Ovary (tissue), 9 donors: ENCODE data around the gene MORF4L1. TPM values are rescaled to one million over a fixed set of nuclear protein-coding genes. Genes with fewer than 3 reads are reported as not detected.

Source experiments
- DNase-seq, 5 donors: peaks; one replicate each; pipeline ENCODE4 v3.0.0-alpha.2; 2019 to 2020
- H3K27ac ChIP-seq, 2 donors: fragments of 200-600 bp; one replicate each; pipeline versions ENCODE4 v1.5.1 to v1.8.0; 2019 to 2022
- H3K27me3 ChIP-seq: fragments of 200-600 bp; one replicate; pipeline ENCODE4 v1.8.0; 2022
- H3K36me3 ChIP-seq: fragments of 200-600 bp; sonication (generic); one replicate; pipeline ENCODE4 v1.5.1; 2019
- H3K4me1 ChIP-seq: one replicate; pipeline ENCODE4 v1.8.1; 2013; ENCODE audit warnings: mild to moderate bottlenecking, moderate library complexity; ENCODE audit not compliant: insufficient read depth
- H3K4me3 ChIP-seq: fragments of 200-600 bp; sonication (generic); one replicate; pipeline ENCODE4 v1.5.1; 2017
- H3K9me3 ChIP-seq, 2 donors: fragments of 200-600 bp in 1 of 2; sonication (generic) in 1 of 2; one replicate each; pipeline versions ENCODE4 v1.5.1 to v1.8.1; 2013 to 2019; ENCODE audit warnings: mild to moderate bottlenecking in 1 of 2, moderate library complexity in 1 of 2
- CTCF ChIP-seq, 3 donors: fragments of 450-650 bp in 2 of 3; fragments of 200-600 bp in 1 of 3; IDR thresholded peaks; one replicate each; pipeline versions ENCODE4 v1.5.1 to v1.8.0; 2016 to 2022; ENCODE audit warnings: antibody characterized with exemption in 3 of 3, mild to moderate bottlenecking in 1 of 3
- EP300 ChIP-seq: sonication (generic); formaldehyde crosslinking; IDR thresholded peaks from one replicate; pipeline ENCODE4 v1.6.1; 2017; ENCODE audit warnings: antibody characterized with exemption
- POLR2A ChIP-seq: fragments of 450-650 bp; IDR thresholded peaks from one replicate; pipeline ENCODE4 v1.6.1; 2017; ENCODE audit warnings: antibody characterized with exemption, mild to moderate bottlenecking, moderate library complexity
- WGBS, 3 donors: extraction: QIAGEN DNeasy Blood & Tissue Kit in 1 of 3; methylation state at CpG; one replicate each; pipeline versions ENCODE4 v1.1.5 to v1.1.7; 2013 to 2017; 5-methylcytosine and 5-hydroxymethylcytosine counted together
- intact Hi-C, 4 donors: fragments of 100-400 bp; cut with DNase I; formaldehyde crosslinking; loops; one replicate each; pipeline versions ENCODE4 v1.11.0 to v1.15.1; 2022 to 2023
- polyA plus RNA-seq, 2 donors: library from polyadenylated mRNA; stranded (reverse); fragments of 200-250 nt in 1 of 2; fragments of 350-450 nt in 1 of 2; fragmentation: Illumina TruSeq in 1 of 2; extraction: RNeasy Lipid Tissue Mini Kit (QIAGEN cat#74804) in 1 of 2; gene quantifications; one replicate each; pipeline ENCODE4 v1.2.3, GENCODE V29; 2013 to 2014
- total RNA-seq, 7 donors: library from RNA; depleted of rRNA in 2 of 7; stranded (reverse); fragments of >200 nt in 2 of 7; fragmentation: NEBNext Ultra II Directional in 3 of 7; extraction: Animal tissue kit (Norgen Biotek cat#: 25700) in 3 of 7; gene quantifications; one replicate each; pipeline versions ENCODE4 v1.1.0 to v1.2.4, GENCODE V29; 2016 to 2023
- donor health status: DM: no; HTN: no; CAD: no; lungs with moderate emphysema.
- donor health status: DM: no; HTN: no; CAD: no.
- donor health status: Bipolar disorder and iron deficiency.
- donor health status: DM: yes; HTN: yes; CAD: no.
- donor health status: DM: no; HTN: no; CAD: no.
- donor health status: DM: yes; HTN: yes; CAD: no.

MORF4L1 gene
- total and polyA plus RNA-seq, 9 donors, result 210 to 772 (median 346) TPM

GRCh38 chr15:78932258-78932808 lies 59.6 kb downstream of the MORF4L1 start:
- TF ChIP-seq POLR2A (no peak), EP300 (no peak), CTCF (IDR thresholded peaks at IDR 0.05) (no peak)
- DNase-seq, result no peak
- no peak overlapping the region for H3K4me3 ChIP-seq
- intact Hi-C loops, result no loop called here
- H3K36me3 ChIP-seq, result no peaks in the 10 kb centered on the region
- peaks cover 1% of the 10 kb centered on the region for H3K4me1 ChIP-seq
- WGBS, 3 donors, result 86 to 88% (median 87%) methylated on average over 13 of the region's 13 CpGs
- no peak overlapping the region for H3K27ac ChIP-seq
- no peaks in the 10 kb centered on the region for H3K9me3 ChIP-seq
- no peaks in the 10 kb centered on the region for H3K27me3 ChIP-seq

GRCh38 chr15:78933187-78933822 lies 60.6 kb downstream of the MORF4L1 start:
- H3K27me3 ChIP-seq, result no peaks in the 10 kb centered on the region
- H3K36me3 ChIP-seq, result no peaks in the 10 kb centered on the region
- H3K9me3 ChIP-seq, result no peaks in the 10 kb centered on the region
- no peak for DNase-seq
- H3K4me1 ChIP-seq, result peaks cover 5% of the 10 kb centered on the region
- 71 to 80% (median 76%) methylated on average over 12 of the region's 12 CpGs for WGBS, 3 donors
- H3K27ac ChIP-seq, result peak overlapping the region in 1 of 2 donors; percentile 54
- no peak for TF ChIP-seq CTCF (IDR thresholded peaks at IDR 0.05)
- no peak for TF ChIP-seq EP300
- no peak for TF ChIP-seq POLR2A
- H3K4me3 ChIP-seq, result no peak overlapping the region
- intact Hi-C loops, result no loop called here

- intact Hi-C loops, result no loop called here
- no peaks in the 10 kb centered on the region for H3K9me3 ChIP-seq
- WGBS, 3 donors, result 29 to 45% (median 36%) methylated on average over 20 of the region's 20 CpGs
- TF ChIP-seq CTCF (IDR thresholded peaks at IDR 0.05) (no peak), POLR2A (no peak), EP300 (no peak)
- H3K27me3 ChIP-seq, result no peaks in the 10 kb centered on the region
- peak overlapping the region in 1 of 2 donors; percentile 54 for H3K27ac ChIP-seq
- H3K4me3 ChIP-seq, result no peak overlapping the region
- H3K4me1 ChIP-seq, result peaks cover 5% of the 10 kb centered on the region
- H3K36me3 ChIP-seq, result no peaks in the 10 kb centered on the region
- peak in 2 of 5 donors; percentile 64 to 67 for DNase-seq
These were observed 61.3 kb downstream of the MORF4L1 start for GRCh38 chr15:78933823-78934654.

GRCh38 chr15:78934655-78935023 lies 61.9 kb downstream of the MORF4L1 start:
- Histone ChIP-seq H3K27ac (peak overlapping the region in 1 of 2 donors; percentile 42), H3K9me3 (no peaks in the 10 kb centered on the region), H3K4me3 (no peak overlapping the region), H3K4me1 (peaks cover 5% of the 10 kb centered on the region), H3K27me3 (no peaks in the 10 kb centered on the region), H3K36me3 (no peaks in the 10 kb centered on the region)
- DNase-seq, result no peak
- intact Hi-C loops, result no loop called here
- TF ChIP-seq EP300 (no peak), CTCF (IDR thresholded peaks at IDR 0.05) (no peak), POLR2A (no peak)
- WGBS, 3 donors, result 74 to 81% (median 80%) methylated on average over 5 of the region's 5 CpGs
